Measurements from ENCODE around the gene PACRG.

PACRG gene

DNA sequence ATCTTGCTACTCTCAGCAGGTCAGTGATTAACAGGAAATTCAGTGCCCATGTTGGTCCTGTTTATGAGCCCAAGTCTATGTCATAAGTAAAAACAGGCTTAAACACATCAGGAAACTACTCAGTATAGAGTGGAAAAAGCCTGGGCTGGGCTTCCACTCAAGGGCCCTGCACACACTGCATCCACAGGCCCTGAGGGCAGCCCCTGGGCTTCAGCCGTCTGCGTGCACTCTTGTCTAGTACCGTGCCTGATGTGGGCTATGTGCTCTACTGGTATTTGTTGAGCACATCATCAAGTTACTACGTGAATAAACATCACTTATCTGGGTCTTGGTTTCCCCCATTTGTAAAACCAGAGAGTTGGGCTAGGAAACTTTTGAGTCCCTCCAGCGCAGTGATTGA is 135.2 kb downstream of the PACRG start:
- DNase-seq = no peak

DNA sequence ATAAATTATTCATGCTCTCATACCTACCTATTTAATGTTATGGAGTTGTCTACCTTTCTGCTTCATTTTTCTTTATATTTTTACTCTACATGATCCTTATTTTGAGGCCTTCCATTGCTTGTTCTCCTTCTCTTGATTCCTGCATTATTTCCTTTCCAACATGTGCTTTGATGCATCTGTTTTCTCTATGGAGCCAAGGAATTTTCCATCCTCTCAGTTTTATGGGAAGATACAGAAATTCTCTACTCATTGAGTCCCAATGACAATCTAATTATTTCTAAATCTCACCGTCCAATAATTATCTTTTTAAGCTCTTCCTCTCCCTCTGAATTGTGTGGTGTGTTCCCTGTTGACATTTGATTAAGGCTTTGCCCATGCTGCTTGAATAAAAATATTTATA is 136.0 kb downstream of the PACRG start:
- DNase-seq = no peak

DNA sequence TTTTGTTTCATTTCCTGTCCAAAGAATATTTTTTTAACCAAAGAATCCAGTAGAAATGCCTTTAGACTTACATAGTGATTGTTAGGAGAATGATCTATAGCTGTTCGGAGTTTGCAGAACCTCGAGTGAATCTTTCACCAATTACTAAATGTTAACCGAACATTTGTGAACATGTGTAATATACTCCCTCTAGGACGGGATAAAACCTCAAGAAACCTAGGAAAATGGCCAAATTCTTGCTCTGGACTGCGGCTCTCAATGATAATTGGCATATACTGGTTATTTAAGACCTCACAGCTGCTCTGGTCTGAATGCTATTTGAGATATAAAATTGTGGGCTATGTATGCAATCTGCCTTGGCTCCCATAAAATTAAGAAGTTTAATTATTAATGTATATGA is 137.1 kb downstream of the PACRG start:
- no peak for DNase-seq

DNA sequence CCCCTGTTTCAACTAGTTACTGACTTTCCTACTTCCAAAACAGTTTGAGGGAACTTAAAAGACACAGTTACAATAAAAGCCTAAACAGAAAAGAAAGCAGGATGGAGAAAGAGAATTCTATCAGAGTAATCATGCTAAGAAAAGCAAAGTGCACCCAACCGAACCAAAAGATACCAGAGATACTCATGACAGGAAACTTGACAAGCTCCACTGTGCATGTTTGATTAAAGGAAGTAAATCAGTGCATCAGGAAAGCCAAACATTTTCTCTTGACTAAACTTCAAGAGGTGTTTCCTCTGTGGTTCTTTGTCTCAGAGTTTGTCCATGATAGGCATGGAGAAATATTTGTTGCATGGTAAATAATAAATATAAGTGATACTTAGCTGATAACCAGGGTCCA is 138.9 kb downstream of the PACRG start:
- DNase-seq = no peak

DNA sequence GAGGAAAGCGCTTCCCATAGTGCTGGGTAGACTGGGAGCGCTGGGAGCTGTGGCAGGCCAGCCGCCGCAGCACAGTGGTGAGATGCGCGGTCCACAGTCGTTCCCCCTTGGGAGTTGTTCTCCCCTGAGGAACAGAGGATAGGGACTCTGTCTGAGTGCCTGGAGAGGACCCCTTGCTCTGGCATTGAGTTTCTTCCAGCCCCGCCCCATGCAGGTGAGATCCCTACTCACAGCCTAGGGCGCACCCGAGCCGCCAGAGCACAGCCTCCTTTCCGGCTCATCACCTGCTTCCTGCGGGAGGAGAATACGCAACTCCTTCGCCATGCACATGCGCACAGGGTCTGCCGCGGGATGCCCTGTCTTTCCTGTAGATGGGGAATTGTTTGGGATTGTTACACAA is 140.6 kb downstream of the PACRG start:
- DNase-seq = no peak

DNA sequence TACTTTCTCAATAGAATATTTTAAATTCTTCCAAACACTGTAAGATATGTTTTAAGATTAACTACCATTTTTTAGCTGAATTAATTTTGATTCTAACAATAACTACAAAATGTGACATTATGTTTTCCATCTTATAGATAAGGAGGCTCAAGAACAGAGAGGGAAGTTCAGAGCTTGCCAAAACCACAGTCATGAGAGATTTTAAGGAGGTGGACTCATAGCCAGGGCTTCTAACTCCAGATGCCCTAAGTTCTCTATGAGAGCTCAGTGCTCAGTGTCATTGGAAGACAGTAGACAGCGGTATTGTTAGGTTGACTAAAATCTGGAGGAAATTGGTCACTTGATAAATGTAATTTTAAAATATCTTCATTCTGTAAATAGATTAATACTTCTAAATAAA is 144.2 kb downstream of the PACRG start:
- DNase-seq = no peak

DNA sequence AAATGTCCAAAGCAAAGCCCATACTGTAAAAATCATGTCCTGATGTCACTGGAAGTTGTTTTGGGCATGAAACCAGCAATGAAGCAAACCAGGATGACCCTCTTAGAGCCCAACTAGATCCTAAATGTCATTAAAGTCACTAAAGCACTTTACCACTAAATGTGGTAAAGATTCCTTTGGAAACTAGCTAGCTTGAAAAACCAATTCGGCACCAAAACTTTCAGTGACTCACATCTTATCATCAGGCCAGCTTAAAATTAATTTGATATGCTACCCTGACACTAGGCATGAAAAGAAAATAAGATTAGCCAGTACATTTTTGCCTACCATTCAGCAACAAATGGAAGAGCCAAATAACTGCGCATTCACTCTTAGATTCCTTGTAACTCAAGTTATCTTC is 145.8 kb downstream of the PACRG start:
- DNase-seq = no peak

DNA sequence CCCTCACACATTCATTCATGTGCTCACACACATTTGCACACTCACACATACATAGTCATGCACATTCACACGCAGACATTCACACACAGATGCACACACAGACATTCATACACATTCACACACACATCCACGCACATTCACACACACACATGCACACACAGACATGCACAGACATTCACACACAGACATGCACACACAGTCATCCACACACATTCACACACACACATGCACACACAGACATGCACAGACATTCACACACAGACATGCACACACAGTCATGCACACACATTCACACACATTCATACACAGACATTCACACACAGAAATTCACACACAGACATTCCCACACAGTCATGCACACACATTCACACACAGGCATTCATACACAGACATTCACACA is 147.3 kb downstream of the PACRG start:
- DNase-seq = no peak

DNA sequence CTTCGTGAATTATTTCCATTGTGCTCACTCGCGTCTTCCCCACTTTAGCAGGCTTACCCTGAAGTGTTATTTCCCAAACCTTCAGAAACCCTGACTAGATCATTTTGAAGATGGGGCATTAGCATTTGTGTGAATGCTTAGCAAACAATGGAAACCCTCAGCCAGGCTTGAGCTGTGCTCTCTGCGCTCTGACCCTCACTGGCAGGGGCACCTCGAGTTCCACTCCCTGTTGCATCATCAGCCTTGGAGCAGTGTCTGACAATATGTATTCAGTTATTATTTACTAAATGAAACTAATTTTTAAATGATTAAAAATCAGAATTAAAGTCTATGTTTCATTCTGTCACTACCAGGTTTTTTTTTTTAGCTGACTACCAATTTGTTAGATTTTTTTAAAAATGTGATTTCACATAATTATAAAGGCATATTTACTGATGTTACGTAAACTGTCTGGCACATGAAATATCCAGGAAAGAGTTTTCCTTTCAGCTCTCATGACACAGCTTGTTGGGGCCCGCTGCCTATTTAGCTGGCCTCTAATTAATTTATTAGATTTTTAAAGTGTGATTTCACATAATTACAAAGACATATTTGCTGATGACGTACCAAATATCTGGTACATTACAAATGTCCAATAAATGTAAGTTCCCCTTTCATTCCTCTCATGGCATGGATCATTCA is 155.2 kb downstream of the PACRG start:
- no peak for DNase-seq

DNA sequence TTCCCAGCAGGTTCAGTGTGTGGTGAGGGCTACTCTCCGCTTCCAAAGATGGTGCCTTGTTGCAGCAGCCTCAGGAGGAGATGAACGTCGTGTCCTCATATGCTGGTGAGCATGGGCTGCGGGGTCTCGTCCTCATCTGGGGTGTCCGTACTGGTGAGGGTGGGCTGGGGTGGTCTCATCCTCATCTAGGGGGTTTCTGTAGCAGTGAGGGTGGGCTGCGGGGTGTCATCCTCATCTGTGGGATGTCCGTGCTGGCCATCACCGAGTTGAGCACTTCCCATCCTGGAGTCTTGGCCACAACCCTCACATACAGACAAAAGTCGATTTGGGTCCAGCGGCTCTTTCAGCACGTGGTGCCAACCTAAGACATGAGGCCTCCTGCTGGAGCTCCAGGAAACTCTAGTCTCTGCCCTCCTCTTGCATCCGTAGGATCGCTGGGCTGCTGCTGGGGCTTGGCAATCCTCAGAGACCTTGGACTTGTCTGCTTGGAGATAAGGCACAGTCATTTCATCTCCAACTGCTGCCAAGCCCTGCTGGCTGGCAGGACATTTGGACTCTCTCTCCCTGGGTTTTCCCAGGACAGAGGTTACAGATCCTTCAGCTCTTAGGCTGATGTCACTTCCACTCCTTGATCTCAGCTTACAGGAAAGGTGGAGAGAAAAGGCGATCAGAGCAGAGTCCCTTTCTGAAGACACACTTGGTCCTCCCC is 160.4 kb downstream of the PACRG start:
- no peak for DNase-seq

DNA sequence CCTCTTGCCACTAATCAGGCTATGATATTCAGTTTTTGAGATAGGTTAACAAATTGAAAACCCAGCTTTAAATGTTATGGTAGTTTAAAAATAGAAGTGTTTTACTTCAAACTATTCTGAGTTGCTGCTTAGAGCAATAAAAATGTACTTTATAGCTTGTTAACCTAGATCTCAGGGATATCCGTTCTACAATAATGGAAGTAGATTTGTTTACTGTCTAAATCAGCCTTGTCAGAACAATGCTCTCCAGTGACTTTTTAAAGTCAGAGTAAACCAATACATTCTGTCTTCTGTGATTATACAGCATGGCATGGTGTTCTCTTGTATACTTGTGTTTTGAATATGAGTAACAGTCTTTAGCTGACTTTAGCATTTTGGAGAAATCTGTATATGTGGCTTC is 161.5 kb downstream of the PACRG start:
- no peak for DNase-seq

DNA sequence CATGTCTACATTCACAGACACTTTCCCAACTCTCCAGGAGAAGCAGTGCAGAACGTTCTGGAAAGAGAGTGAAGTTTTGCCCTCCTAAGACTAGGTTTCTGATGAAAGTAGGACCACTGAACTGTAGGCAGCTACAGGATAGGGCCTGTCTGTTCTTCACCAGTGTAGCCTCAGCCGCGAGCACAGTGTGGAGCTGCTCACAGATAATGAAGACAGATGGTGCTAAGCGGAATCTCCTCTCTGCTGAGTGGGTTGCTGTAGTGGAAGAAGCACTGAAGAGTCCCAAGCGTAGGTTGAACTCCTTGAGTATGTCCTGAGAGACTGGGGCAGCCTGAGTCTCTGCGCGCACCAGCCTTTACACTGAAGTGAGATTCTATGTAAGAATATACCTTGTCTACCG is 170.2 kb downstream of the PACRG start:
- DNase-seq = peak in 3 of 56 donors; percentile 4 to 20 (median 13)

DNA sequence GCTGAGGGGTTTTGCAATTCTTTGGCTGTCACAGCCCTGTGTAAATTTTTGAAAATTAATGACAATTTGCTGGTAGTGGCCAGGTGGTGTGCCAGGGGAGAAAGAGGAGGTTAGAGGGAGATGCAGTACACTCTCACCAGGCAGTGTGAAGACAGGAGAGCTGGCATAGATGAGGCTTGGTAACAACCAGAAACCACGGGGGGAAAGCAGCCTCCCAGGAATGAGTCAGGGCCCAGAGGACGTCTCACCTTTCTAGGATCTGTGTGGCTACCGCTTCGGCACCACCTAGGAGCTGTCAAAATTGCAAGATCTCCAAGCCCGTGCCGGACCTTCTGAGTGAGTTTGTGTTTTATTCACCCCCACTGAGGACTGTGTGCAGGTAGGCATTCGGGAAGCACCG is 171.4 kb downstream of the PACRG start:
- no peak for DNase-seq

DNA sequence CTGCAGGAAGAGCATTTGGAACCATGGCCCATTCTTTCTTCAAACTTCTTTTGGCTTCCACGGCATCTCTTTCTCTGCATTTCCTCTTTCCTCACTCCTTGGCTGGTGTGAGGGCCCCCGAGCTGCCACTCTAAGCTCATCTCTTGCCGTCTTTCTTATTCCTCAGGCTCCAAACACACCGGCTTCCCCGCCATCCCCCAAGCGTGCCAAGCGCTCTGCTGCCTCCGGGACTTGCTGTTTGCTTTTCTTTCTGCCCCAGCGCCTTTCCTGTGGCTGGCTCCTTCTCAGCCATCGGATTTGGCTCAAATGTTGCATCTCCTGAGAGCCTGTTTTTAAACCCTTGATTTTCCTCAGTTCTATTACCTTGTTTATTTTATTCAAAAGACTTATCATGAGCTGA is 172.7 kb downstream of the PACRG start:
- DNase-seq = peak in 1 of 56 donors; percentile 6

DNA sequence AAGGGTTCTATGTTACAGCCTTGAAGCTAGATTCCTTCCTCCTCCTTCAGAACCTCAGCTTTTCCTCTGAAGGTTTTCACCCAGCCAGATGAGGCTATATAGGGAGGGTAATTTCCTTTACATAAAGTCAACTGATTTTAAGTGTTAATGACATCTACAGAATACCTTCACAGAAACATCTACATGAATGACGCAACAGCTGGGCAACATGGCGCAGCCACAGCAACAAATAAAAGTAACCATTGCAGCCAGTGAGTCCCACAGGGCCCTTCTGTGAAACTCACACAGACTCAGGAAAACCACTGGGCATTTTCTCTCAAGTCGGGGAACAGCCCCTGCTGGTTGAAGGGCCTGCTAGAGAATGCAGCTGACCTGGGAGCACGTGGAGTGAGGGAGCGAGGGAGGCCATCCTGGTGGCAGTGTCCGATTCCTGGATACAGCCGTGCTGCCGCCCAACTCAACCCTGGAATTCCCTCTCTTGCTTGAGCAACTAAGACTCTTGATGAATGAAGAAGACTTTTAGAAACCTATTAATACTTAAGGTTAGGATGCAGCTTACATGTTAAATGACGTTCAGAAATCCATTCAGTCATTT is 176.4 kb downstream of the PACRG start:
- DNase-seq = no peak

DNA sequence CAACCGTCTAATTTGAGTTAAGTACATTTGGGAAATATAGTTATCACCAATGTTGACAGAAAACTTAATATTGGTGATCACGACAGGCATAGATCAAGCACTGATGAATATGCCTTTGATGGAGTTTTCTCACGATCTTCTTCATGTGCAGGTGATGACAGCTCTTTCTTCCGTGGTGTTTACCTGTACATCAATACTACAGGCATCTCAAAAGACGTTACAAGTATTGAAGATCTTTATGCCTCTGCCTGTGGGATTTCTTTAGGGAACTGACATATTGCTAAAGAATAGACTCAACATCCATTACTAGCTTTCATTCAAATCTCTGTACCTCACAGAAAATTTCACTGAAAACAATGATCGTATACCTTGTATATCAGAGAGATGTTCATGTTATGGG is 178.7 kb downstream of the PACRG start:
- no peak for DNase-seq

DNA sequence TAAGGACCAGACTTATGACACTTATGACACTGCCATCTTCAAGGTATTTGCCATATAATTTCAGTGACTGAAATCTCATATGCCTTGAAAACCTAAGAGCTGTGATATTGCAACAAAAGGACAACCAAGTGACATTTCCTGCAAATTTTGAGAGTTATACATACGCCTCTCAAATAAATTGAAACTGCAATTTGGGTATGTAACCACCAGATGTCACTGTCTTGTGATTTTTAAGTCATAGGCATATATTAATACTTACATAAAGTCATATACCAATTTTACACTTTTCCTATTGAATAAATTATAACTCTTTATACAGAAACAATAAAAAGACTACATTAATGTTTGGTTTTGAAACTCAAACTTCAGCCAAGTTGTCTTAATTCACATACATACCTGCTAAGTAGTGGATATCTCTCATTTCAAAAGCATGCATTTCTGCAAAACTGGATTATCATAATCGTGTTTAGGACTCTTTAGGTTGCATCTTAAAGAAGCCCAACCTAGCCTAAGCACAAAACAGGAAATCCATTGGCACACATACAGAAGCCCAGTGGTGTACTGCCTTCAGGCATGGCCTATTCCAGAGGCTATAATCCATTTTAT is 180.2 kb downstream of the PACRG start:
- DNase-seq = no peak

DNA sequence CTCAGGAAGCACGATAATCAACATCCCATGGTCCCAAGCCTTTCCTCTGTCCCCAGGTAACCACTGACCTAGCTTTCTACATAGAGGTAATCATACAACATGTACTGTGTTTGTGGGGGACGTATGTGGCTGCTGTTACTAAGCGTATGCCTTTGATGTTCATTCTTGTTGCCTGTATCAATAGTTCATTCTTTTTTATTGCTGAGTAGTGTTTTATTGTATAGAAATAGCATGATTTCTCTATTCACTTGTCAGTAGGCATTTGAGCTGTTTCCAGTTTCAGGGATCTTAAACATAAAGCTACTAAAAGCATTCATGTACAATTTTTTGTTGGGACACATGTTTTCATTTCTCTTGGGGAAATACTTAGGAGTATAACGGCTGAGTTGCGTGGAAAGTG is 185.4 kb downstream of the PACRG start:
- no peak for DNase-seq

DNA sequence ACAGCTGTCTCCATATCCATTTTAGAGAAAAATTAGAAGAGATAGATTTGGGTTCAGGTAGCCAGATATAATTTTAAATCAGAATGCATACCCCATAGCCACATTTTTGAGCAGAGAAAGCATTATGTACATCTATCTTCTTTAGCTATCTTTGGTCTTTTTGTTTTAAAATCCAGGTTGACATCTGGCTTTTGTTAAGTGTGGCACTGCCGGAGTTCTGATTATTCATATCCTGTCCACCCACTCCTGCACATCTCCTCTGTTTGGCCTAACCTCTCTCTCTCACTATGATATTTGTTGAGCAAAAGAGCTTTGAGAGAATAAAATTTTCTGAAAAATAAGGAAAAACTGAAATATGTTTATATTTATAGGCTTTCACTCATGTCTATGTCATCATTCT is 189.7 kb downstream of the PACRG start:
- no peak for DNase-seq

DNA sequence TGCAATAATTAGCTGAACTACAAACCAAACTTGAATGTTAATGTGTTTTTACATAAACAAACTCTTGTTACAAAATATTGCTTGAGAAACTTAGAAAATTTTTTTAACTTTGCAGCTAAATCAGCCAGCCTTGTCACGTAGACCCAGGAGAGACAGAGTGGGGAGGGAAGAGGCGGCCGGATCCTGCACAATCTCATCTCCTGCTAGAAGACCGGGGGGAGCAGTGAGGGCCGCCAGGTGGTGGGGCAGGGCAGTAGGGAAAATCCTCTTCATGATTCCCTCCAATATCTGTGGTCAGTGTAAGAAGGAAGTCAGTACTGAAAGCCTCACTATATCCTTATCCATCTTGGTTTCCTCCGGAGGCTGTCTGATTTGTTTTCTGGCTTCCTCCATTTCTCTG is 193.3 kb downstream of the PACRG start:
- no peak for DNase-seq

DNA sequence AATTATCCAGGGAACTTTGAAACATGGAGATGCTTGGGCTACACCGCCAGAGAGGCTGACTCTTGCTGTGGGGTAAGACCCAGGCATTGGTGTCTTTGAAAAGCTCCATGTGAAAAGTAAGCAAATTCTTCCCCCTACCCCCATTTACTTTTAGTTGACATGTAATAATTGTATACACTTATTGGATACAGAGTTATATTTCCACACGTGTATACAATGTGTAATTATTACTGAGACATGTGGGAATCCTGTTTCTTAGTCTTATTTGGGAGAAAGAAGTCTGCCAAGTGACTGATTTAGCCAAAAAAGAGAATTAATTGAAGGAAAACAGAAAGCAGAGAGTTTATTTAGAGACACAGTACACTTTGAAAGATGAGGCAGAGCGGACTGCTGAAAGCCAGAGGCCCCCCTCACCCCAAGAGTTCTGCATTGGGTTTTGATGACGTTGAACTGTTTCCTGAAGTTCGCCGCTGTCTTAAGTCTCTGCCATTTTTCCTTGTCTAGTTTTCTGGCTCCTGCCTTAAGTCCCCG is 193.8 kb downstream of the PACRG start:
- DNase-seq = no peak

DNA sequence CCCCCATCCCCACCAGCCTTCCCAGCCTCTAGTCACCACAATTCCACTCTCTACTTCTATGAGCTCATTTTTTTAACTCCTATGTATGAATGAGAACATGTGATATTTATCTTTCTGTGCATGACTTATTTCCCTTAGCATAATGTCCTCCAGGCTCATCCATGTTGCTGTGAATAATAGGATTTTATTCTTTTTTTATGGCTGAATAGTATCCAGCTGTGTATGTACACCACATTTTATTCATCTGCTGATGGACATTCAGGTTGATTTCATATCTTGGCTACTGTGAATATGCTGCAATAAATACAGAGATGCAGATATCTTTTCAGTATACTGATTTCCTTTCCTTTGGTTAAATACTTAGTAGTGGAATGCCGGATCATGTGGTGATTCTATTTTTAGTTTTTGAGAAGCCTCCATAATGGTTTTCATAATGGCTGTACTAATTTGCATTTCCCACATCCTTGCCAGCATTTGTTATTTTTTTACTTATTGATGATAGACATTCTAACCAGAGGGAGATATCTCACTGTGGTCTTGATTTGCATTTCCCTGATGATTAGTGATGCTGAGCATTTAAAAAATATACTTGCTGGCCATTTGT is 194.9 kb downstream of the PACRG start:
- no peak for DNase-seq
